Neural cell (in vitro differentiated cells): ENCODE data around the gene SLIT3.

Experiments
- POLR2AphosphoS5 ChIP-seq: IDR thresholded peaks from 2 replicates; pipeline ENCODE4 v1.6.1; 2012
- TF ChIP-seq, protein P1 (sequence below): fragments of 450-650 bp; IDR thresholded peaks from 2 replicates; pipeline ENCODE4 v1.5.1; 2014; ENCODE audit warnings: antibody characterized with exemption, mild to moderate bottlenecking, moderate library complexity; ENCODE audit not compliant: poor library complexity, severe bottlenecking

DNA sequence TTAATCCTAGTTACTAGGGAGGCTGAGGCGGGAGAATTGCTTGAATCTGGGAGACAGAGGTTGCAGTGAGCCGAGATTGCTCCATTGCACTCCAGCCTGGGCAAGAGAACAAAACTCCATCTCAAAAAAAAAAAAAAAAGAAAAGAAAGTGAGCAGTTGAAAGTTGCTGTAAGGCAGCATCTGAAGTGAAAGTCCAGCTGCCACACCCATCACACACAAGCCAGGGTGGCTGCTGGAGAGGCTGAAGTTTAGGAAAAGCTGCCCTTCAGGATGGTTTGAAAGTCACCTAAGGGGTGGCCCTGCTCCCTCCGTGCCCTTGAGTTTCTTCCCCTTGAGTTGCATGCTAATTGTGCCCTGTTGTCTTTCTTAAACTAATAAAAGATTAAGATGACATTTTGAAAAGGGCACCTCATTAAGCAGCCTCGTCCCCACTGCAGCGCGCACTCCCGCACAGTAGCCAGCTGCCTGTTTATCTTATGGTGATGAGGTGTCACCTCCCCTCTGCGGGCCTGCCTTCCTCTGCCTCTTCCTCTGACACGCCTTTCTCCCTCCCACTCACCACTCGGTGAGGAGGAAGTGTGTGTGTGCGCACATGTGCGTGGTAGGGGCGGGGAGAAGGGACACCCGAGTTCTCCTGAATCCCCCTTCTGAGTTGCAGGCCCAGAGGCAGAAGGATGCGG lies 617.6 kb downstream of the SLIT3 start:
- TF ChIP-seq POLR2AphosphoS5 = no peak
- TF ChIP-seq, protein P1, sequence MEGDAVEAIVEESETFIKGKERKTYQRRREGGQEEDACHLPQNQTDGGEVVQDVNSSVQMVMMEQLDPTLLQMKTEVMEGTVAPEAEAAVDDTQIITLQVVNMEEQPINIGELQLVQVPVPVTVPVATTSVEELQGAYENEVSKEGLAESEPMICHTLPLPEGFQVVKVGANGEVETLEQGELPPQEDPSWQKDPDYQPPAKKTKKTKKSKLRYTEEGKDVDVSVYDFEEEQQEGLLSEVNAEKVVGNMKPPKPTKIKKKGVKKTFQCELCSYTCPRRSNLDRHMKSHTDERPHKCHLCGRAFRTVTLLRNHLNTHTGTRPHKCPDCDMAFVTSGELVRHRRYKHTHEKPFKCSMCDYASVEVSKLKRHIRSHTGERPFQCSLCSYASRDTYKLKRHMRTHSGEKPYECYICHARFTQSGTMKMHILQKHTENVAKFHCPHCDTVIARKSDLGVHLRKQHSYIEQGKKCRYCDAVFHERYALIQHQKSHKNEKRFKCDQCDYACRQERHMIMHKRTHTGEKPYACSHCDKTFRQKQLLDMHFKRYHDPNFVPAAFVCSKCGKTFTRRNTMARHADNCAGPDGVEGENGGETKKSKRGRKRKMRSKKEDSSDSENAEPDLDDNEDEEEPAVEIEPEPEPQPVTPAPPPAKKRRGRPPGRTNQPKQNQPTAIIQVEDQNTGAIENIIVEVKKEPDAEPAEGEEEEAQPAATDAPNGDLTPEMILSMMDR = no peak
